IMR-90 (cell line): ENCODE data around the gene PRKN. TPM values are rescaled to one million over a fixed set of nuclear protein-coding genes. Genes with fewer than 3 reads are reported as not detected.

Experiments
- ATAC-seq: fragments of 200-7000 bp; cut with Tn5 transposase; 2 replicates; pipeline ENCODE4 v1.9.1; 2020; ENCODE audit warnings: low read depth, mild to moderate bottlenecking, moderate library complexity
- BruUV-seq: library from RNA; stranded (reverse); fragments of 400-500 nt; replicated peaks from 2 replicates; lab custom pipeline; 2021; lab: Mats Ljungman, UMichigan
- CTCF ChIA-PET: fragments of 300-600 bp; formaldehyde crosslinking; extraction: SDS; loops from one replicate; lab custom pipeline; 2021; ENCODE audit warnings: antibody characterized with exemption; lab: Yijun Ruan, JAX
- POLR2A ChIA-PET: fragments of 300-600 bp; sonication (Branson Sonifier 250); formaldehyde crosslinking; loops from one replicate; lab custom pipeline; 2022; ENCODE audit warnings: antibody characterized with exemption; ENCODE audit not compliant: unreplicated experiment; lab: Charles Lee
- DNase-seq: peaks from one replicate; pipeline ENCODE4 v3.0.0; 2013
- H2AFZ ChIP-seq: replicated peaks from 2 replicates; pipeline ENCODE3; 2013; ENCODE audit warnings: low read length, mild to moderate bottlenecking; ENCODE audit not compliant: poor library complexity
- H2AK5ac ChIP-seq: 2 replicates; pipeline ENCODE4 v1.6.1; 2013; ENCODE audit warnings: low read depth, low read length, inconsistent platforms
- H2AK9ac ChIP-seq: replicated peaks from 2 replicates; pipeline ENCODE3; 2013; ENCODE audit warnings: mild to moderate bottlenecking, low read depth, low read length, moderate library complexity; ENCODE audit not compliant: poor library complexity
- H2BK120ac ChIP-seq: 2 replicates; pipeline ENCODE4 v1.6.1; 2013; ENCODE audit warnings: low read depth, low read length, inconsistent platforms
- H2BK15ac ChIP-seq: 3 replicates; pipeline ENCODE4 v1.6.1; 2013; ENCODE audit warnings: low read depth, low read length, inconsistent platforms
- H2BK20ac ChIP-seq: 2 replicates; pipeline ENCODE4 v1.6.1; 2013; ENCODE audit warnings: low read depth, mild to moderate bottlenecking, inconsistent platforms, low read length, moderate library complexity
- H2BK5ac ChIP-seq: 2 replicates; pipeline ENCODE4 v1.6.1; 2013; ENCODE audit warnings: mild to moderate bottlenecking, low read depth, low read length, inconsistent platforms; ENCODE audit not compliant: poor library complexity, severe bottlenecking
- H3K14ac ChIP-seq: replicated peaks from 2 replicates; pipeline ENCODE4 v1.6.1; 2013; ENCODE audit warnings: low read depth, low read length, inconsistent platforms
- H3K18ac ChIP-seq: 2 replicates; pipeline ENCODE4 v1.6.1; 2013; ENCODE audit warnings: low read depth, low read length, control low read depth
- H3K23ac ChIP-seq: 2 replicates; pipeline ENCODE4 v1.6.1; 2013; ENCODE audit warnings: low read depth, low read length, inconsistent platforms
- H3K27ac ChIP-seq: 2 replicates; pipeline ENCODE4 v1.5.1; 2013; ENCODE audit warnings: mild to moderate bottlenecking, control low read depth, low read length; ENCODE audit not compliant: insufficient read depth
- H3K27me3 ChIP-seq: 2 replicates; pipeline ENCODE4 v1.6.1; 2013; ENCODE audit warnings: low read length; ENCODE audit not compliant: control insufficient read depth, insufficient read depth
- H3K36me3 ChIP-seq: 2 replicates; pipeline ENCODE4 v1.6.1; 2013; ENCODE audit warnings: low read length, mixed read lengths; ENCODE audit not compliant: control insufficient read depth, insufficient read depth
- H3K4ac ChIP-seq: 2 replicates; pipeline ENCODE4 v1.6.1; 2013; ENCODE audit warnings: low read depth, low read length, inconsistent platforms
- H3K4me1 ChIP-seq: 2 replicates; pipeline ENCODE4 v1.6.1; 2013; ENCODE audit warnings: low read length, mixed read lengths; ENCODE audit not compliant: control insufficient read depth, insufficient read depth
- H3K4me2 ChIP-seq: 2 replicates; pipeline ENCODE4 v1.6.1; 2013; ENCODE audit warnings: low read depth, mild to moderate bottlenecking, control low read depth, low read length, moderate library complexity
- H3K4me3 ChIP-seq: 2 replicates; pipeline ENCODE4 v1.5.1; 2013; ENCODE audit warnings: low read depth, mild to moderate bottlenecking, control low read depth, low read length, moderate library complexity; ENCODE audit not compliant: insufficient read depth
- H3K56ac ChIP-seq: 2 replicates; pipeline ENCODE4 v1.6.1; 2013; ENCODE audit warnings: low read length, inconsistent platforms; ENCODE audit not compliant: insufficient read depth; ENCODE audit errors: extremely low read depth
- H3K79me1 ChIP-seq, 2 experiments: 2 replicates each; pipeline ENCODE4 v1.6.1; 2013; ENCODE audit warnings: low read length in 2 of 2, inconsistent platforms in 1 of 2, low read depth in 1 of 2
- H3K9ac ChIP-seq: 2 replicates; pipeline ENCODE4 v1.6.1; 2013; ENCODE audit warnings: low read depth, low read length, control low read depth
- H3K9me1 ChIP-seq: 2 replicates; pipeline ENCODE4 v1.6.1; 2013; ENCODE audit warnings: low read length, inconsistent platforms; ENCODE audit not compliant: insufficient read depth
- H3K9me3 ChIP-seq: 2 replicates; pipeline ENCODE4 v1.6.1; 2013; ENCODE audit warnings: low read length; ENCODE audit not compliant: control insufficient read depth, insufficient read depth
- H4K20me1 ChIP-seq: 2 replicates; pipeline ENCODE4 v1.6.1; 2013; ENCODE audit warnings: low read length, inconsistent platforms; ENCODE audit not compliant: insufficient read depth
- H4K5ac ChIP-seq: 2 replicates; pipeline ENCODE4 v1.6.1; 2013; ENCODE audit warnings: mild to moderate bottlenecking, low read depth, low read length, control low read depth
- H4K8ac ChIP-seq, 2 experiments: 2 replicates each; pipeline ENCODE4 v1.6.1; 2013; ENCODE audit warnings: low read depth in 2 of 2, low read length in 2 of 2, control low read depth in 1 of 2, inconsistent platforms in 1 of 2
- H4K91ac ChIP-seq: 2 replicates; pipeline ENCODE4 v1.6.1; 2013; ENCODE audit warnings: low read depth, low read length, inconsistent platforms; ENCODE audit not compliant: insufficient read depth
- ELK1 ChIP-seq: fragments of 150-350 bp; IDR thresholded peaks from 2 replicates; pipeline ENCODE4 v1.6.1; 2016; ENCODE audit warnings: low read depth, mild to moderate bottlenecking, low read length, moderate library complexity, borderline replicate concordance
- MAFK ChIP-seq: IDR thresholded peaks from 2 replicates; pipeline ENCODE4 v1.6.1; 2012; ENCODE audit warnings: low read depth, low read length, improper control_type of control experiment
- MAZ ChIP-seq: IDR thresholded peaks from 2 replicates; pipeline ENCODE4 v1.6.1; 2012; ENCODE audit warnings: low read depth, mild to moderate bottlenecking, low read length, improper control_type of control experiment, moderate library complexity, borderline replicate concordance
- MXI1 ChIP-seq: IDR thresholded peaks from 2 replicates; pipeline ENCODE4 v1.6.1; 2012; ENCODE audit warnings: low read depth, mild to moderate bottlenecking, low read length, moderate library complexity, borderline replicate concordance
- POLR2A ChIP-seq: IDR thresholded peaks from 2 replicates; pipeline ENCODE4 v1.6.1; 2012; ENCODE audit warnings: mild to moderate bottlenecking, low read depth, low read length
- RAD21 ChIP-seq: IDR thresholded peaks from 2 replicates; pipeline ENCODE4 v1.6.1; 2012; ENCODE audit warnings: low read length, improper control_type of control experiment
- RFX5 ChIP-seq: IDR thresholded peaks from 2 replicates; pipeline ENCODE4 v1.8.0; 2012; ENCODE audit warnings: low read depth, mild to moderate bottlenecking, low read length, moderate library complexity
- WGBS, 2 experiments: methylation state at CpG; one replicate each; pipeline versions ENCODE4 v1.1.5 to v1.1.7; 2013; ENCODE audit warnings: missing lambda C conversion rate in 2 of 2; ENCODE audit not compliant: insufficient read length in 1 of 2; ENCODE audit errors: extremely low coverage in 2 of 2; 5-methylcytosine and 5-hydroxymethylcytosine counted together
- dilution Hi-C: fragments of 300-500 bp; cut with HindIII; formaldehyde crosslinking; loops from one replicate; pipeline ENCODE4 v1.14.3; 2018; ENCODE audit warnings: low sequenced_read_pairs; ENCODE audit not compliant: unreplicated experiment
- in situ Hi-C: fragments of 300-500 bp; cut with MboI; formaldehyde crosslinking; loops from 3 replicates; pipeline ENCODE4 v1.14.3; 2019; ENCODE audit warnings: low sequenced_read_pairs, inconsistent platforms, mixed read lengths
- intact Hi-C: fragments of 100-400 bp; cut with micrococcal nuclease; formaldehyde crosslinking; loops from 2 replicates; pipeline ENCODE4 v1.10.0; 2022
- polyA plus RNA-seq, 3 experiments: library from polyadenylated mRNA; depleted of rRNA; stranded (reverse); fragments of >200 nt; gene quantifications; 2 replicates each; pipeline ENCODE4 v1.2.3, GENCODE V29; 2012; ENCODE audit warnings: low replicate concordance in 1 of 3
- total RNA-seq: library from RNA; depleted of rRNA; stranded (reverse); fragments of >200 nt; gene quantifications from 2 replicates; pipeline ENCODE4 v1.2.3, GENCODE V29; 2012

Gene PRKN
- total and polyA plus RNA-seq, 2 of the 4 experiments (the other 2 are of a cell fraction): 0.15 to 0.18 TPM

DNA sequence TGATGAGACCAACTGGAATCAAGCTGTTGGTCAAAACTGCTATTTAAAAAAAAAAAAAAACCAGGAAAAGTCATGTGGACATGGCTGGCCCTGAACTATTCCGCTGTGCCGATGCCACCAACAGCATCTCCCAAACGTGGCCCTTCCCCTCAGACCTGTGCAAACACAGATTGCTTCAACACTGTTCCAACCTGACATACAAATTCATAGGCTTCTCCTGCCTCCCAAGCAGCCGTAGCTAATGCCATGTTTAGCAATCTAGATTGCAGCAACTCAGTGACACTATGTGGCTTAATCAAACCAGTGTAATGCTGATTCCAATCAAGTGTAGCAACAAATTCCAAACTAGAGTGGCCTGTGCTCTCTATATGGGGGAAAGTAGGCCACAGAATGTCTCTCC, 16.2 kb downstream of the PRKN start:
- H2AK9ac ChIP-seq: no peak overlapping the region
- no peaks in the 10 kb centered on the region for H3K27me3 ChIP-seq
- POLR2A ChIA-PET: no interaction called here
- TF ChIP-seq ELK1 (no peak), POLR2A (no peak), MXI1 (no peak), MAZ (no peak), RFX5 (no peak), RAD21 (no peak), MAFK (no peak)
- DNase-seq (no peak), ATAC-seq (no peak)
- no peak overlapping the region for H4K91ac ChIP-seq
- no peak overlapping the region for H3K56ac ChIP-seq
- no peak overlapping the region for H2BK120ac ChIP-seq
- no peak overlapping the region for H2BK5ac ChIP-seq
- no peaks in the 10 kb centered on the region for H3K4me1 ChIP-seq
- H3K9me1 ChIP-seq: no peaks in the 10 kb centered on the region
- no peaks in the 10 kb centered on the region for H4K20me1 ChIP-seq
- no peak overlapping the region for H2AFZ ChIP-seq
- no peak overlapping the region for H2BK15ac ChIP-seq
- H3K9me3 ChIP-seq: peaks cover 2% of the 10 kb centered on the region; the same call in 1 of the 2 replicates
- no peak overlapping the region for H3K9ac ChIP-seq
- H3K23ac ChIP-seq: no peak overlapping the region
- no CpG with 5 or more reads among the region's 4 CpGs for WGBS, 2 experiments
- CTCF ChIA-PET: interaction anchor here (0.7 kb wide), 1 partner anchor 247 kb away, joined by 4 read pairs; no protein-coding TSS in a partner anchor
- H3K79me1 ChIP-seq: no peaks in the 10 kb centered on the region
- in situ Hi-C loops: no loop called here
- no peak overlapping the region for H3K4ac ChIP-seq
- H2BK20ac ChIP-seq: no peak overlapping the region
- H3K4me2 ChIP-seq: no peak overlapping the region
- intact Hi-C loops: no loop called here
- H3K27ac ChIP-seq: no peak overlapping the region
- no peak overlapping the region for H4K8ac ChIP-seq
- no peaks in the 10 kb centered on the region for H3K36me3 ChIP-seq
- H2AK5ac ChIP-seq: no peak overlapping the region
- H3K4me3 ChIP-seq: no peak overlapping the region
- H4K5ac ChIP-seq: no peak overlapping the region
- no peak overlapping the region for H3K14ac ChIP-seq
- H3K18ac ChIP-seq: no peak overlapping the region
- dilution Hi-C loops: no loop called here
- BruUV-seq: no TSS peak
